HCT116 (cell line): ENCODE results near the gene LMOD1.

ENCODE experiments used
- CBX3 ChIP-seq: IDR thresholded peaks from 2 replicates; pipeline ENCODE4 v1.6.1; 2012; ENCODE audit warnings: low read depth
- EZH2 ChIP-seq: fragments of 200-600 bp; sonication (generic); IDR thresholded peaks from 2 replicates; pipeline ENCODE4 v1.6.1; 2017; ENCODE audit warnings: antibody characterized with exemption, mixed run types
- EZH2phosphoT487 ChIP-seq: fragments of 200-600 bp; IDR thresholded peaks from 2 replicates; pipeline ENCODE4 v1.6.1; 2018; ENCODE audit warnings: antibody characterized with exemption, borderline replicate concordance
- POLR2AphosphoS5 ChIP-seq: IDR thresholded peaks from 2 replicates; pipeline ENCODE4 v1.6.1; 2011; ENCODE audit warnings: mild to moderate bottlenecking, low read depth, low read length, moderate library complexity
- SIN3A ChIP-seq: IDR thresholded peaks from 2 replicates; pipeline ENCODE4 v1.6.1; 2012; ENCODE audit warnings: low read depth
- TF ChIP-seq, protein P1 (sequence below), 3 experiments: fragments of 200-600 bp in 1 of 3; sonication (generic) in 1 of 3; IDR thresholded peaks in 2 of 3; conservative IDR thresholded peaks in 1 of 3; 2 replicates each; pipeline ENCODE4 v1.5.1; 2012 to 2017; ENCODE audit warnings: low read depth in 2 of 3, low read length in 2 of 3, antibody characterized with exemption in 1 of 3, borderline replicate concordance in 1 of 3, control low read depth in 1 of 3, mild to moderate bottlenecking in 1 of 3, mixed read lengths in 1 of 3, mixed run types in 1 of 3, moderate library complexity in 1 of 3; ENCODE audit not compliant: insufficient read depth in 1 of 3
- TF ChIP-seq, protein P2 (sequence below): IDR thresholded peaks from 2 replicates; pipeline ENCODE4 v1.6.1; 2012; ENCODE audit warnings: low read depth

DNA sequence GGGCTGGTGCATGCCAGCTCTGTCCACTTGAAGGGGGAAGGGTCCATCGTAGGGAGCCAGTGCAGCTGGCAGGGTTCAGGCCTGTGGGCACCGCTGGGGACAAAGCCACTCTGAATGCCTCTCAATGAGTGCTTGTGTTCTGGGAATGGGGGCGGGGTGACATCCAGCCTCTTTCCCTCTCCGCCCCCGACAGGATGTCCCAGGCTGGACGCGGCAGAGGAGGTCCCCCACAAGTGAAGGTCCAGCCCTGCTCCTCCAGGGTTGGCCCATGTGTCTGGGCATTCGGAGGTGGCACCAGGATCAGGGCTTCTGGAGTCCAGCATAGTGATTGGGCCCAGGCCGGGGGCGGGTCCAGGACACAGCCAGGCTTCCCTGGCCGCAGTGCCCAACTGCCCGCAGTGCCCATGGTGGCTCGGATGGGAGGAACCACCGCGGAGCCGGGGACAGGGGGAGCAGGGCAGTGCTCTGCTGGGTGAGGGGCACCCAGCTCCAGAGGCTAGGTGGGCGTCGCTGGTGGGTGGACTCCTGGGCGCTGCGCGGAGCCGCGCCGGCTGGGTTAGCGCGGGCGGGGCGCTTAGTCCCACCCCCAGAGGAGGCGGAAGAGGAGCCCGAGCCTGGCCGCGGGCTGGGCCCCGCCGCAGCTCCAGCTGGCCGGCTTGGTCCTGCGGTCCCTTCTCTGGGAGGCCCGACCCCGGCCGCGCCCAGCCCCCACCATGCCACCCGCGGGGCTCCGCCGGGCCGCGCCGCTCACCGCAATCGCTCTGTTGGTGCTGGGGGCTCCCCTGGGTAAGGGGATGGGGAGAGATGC, 57.9 kb downstream of the LMOD1 start, which contains the start of gene SHISA4:
- TF ChIP-seq EZH2 = no peak
- TF ChIP-seq, protein P1, sequence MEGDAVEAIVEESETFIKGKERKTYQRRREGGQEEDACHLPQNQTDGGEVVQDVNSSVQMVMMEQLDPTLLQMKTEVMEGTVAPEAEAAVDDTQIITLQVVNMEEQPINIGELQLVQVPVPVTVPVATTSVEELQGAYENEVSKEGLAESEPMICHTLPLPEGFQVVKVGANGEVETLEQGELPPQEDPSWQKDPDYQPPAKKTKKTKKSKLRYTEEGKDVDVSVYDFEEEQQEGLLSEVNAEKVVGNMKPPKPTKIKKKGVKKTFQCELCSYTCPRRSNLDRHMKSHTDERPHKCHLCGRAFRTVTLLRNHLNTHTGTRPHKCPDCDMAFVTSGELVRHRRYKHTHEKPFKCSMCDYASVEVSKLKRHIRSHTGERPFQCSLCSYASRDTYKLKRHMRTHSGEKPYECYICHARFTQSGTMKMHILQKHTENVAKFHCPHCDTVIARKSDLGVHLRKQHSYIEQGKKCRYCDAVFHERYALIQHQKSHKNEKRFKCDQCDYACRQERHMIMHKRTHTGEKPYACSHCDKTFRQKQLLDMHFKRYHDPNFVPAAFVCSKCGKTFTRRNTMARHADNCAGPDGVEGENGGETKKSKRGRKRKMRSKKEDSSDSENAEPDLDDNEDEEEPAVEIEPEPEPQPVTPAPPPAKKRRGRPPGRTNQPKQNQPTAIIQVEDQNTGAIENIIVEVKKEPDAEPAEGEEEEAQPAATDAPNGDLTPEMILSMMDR (IDR thresholded peaks at IDR 0.05 in 2 of 3, conservative IDR thresholded peaks at IDR 0.05 in 1 of 3; ENCODE audit: borderline replicate concordance in 1 of 3, insufficient read depth in 1 of 3, low read depth in 2 of 3, low read length in 2 of 3) = no peak
- TF ChIP-seq SIN3A = no peak
- TF ChIP-seq POLR2AphosphoS5 = peak; percentile 84
- TF ChIP-seq, protein P2, sequence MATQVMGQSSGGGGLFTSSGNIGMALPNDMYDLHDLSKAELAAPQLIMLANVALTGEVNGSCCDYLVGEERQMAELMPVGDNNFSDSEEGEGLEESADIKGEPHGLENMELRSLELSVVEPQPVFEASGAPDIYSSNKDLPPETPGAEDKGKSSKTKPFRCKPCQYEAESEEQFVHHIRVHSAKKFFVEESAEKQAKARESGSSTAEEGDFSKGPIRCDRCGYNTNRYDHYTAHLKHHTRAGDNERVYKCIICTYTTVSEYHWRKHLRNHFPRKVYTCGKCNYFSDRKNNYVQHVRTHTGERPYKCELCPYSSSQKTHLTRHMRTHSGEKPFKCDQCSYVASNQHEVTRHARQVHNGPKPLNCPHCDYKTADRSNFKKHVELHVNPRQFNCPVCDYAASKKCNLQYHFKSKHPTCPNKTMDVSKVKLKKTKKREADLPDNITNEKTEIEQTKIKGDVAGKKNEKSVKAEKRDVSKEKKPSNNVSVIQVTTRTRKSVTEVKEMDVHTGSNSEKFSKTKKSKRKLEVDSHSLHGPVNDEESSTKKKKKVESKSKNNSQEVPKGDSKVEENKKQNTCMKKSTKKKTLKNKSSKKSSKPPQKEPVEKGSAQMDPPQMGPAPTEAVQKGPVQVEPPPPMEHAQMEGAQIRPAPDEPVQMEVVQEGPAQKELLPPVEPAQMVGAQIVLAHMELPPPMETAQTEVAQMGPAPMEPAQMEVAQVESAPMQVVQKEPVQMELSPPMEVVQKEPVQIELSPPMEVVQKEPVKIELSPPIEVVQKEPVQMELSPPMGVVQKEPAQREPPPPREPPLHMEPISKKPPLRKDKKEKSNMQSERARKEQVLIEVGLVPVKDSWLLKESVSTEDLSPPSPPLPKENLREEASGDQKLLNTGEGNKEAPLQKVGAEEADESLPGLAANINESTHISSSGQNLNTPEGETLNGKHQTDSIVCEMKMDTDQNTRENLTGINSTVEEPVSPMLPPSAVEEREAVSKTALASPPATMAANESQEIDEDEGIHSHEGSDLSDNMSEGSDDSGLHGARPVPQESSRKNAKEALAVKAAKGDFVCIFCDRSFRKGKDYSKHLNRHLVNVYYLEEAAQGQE = no peak
- TF ChIP-seq EZH2phosphoT487 = no peak
- no peak for TF ChIP-seq CBX3
